Liver (tissue), 9 donors: ENCODE results near the gene FOXD1. TPM values are rescaled to one million over a fixed set of nuclear protein-coding genes. Genes with fewer than 3 reads are reported as not detected.

Source experiments
- DNase-seq: peaks from one replicate; pipeline ENCODE4 v3.0.0-alpha.2; 2017; ENCODE audit warnings: low spot score
- H3K27ac ChIP-seq, 2 donors: one replicate each; pipeline ENCODE4 v1.7.0; 2013; ENCODE audit warnings: inconsistent platforms in 2 of 2, low read length in 2 of 2, control low read depth in 1 of 2, low read depth in 1 of 2, mild to moderate bottlenecking in 1 of 2
- H3K27me3 ChIP-seq, 4 donors: one replicate each; pipeline versions ENCODE4 v1.6.1 to v1.7.0; 2013; ENCODE audit warnings: low read length in 3 of 4, inconsistent platforms in 1 of 4, mild to moderate bottlenecking in 1 of 4, moderate library complexity in 1 of 4; ENCODE audit not compliant: control insufficient read depth in 4 of 4, insufficient read depth in 4 of 4
- H3K36me3 ChIP-seq, 4 donors: one replicate each; pipeline versions ENCODE4 v1.6.1 to v1.7.0; 2013; ENCODE audit warnings: low read length in 3 of 4, mild to moderate bottlenecking in 3 of 4, low read depth in 1 of 4, moderate library complexity in 1 of 4; ENCODE audit not compliant: control insufficient read depth in 4 of 4, insufficient read depth in 3 of 4
- H3K4me1 ChIP-seq, 4 donors: one replicate each; pipeline versions ENCODE4 v1.6.1 to v1.7.0; 2013; ENCODE audit warnings: low read length in 3 of 4, mild to moderate bottlenecking in 3 of 4, moderate library complexity in 1 of 4; ENCODE audit not compliant: control insufficient read depth in 4 of 4, insufficient read depth in 4 of 4
- H3K4me3 ChIP-seq, 3 donors: one replicate each; pipeline versions ENCODE4 v1.6.1 to v1.7.0; 2013; ENCODE audit warnings: low read length in 3 of 3, control low read depth in 1 of 3, low read depth in 1 of 3, mild to moderate bottlenecking in 1 of 3
- H3K9ac ChIP-seq, 2 donors: one replicate each; pipeline ENCODE4 v1.7.0; 2013; ENCODE audit warnings: low read length in 2 of 2, mild to moderate bottlenecking in 2 of 2, moderate library complexity in 2 of 2, control low read depth in 1 of 2, low read depth in 1 of 2
- H3K9me3 ChIP-seq, 4 donors: one replicate each; pipeline versions ENCODE4 v1.6.1 to v1.7.0; 2013; ENCODE audit warnings: low read length in 3 of 4; ENCODE audit not compliant: control insufficient read depth in 4 of 4
- CTCF ChIP-seq: fragments of 150-350 bp; IDR thresholded peaks from 2 replicates; pipeline ENCODE4 v1.5.1; 2017; ENCODE audit warnings: improper control_type of control experiment, low read depth, low read length; ENCODE audit not compliant: missing input control
- EGR1 ChIP-seq, 2 donors: IDR thresholded peaks; 2 replicates each; pipeline ENCODE4 v1.6.1; 2016 to 2018; ENCODE audit warnings: antibody characterized with exemption in 2 of 2, low read depth in 2 of 2
- FOXA1 ChIP-seq: IDR thresholded peaks from 2 replicates; pipeline ENCODE4 v1.6.1; 2016; ENCODE audit warnings: antibody characterized with exemption
- FOXA2 ChIP-seq: IDR thresholded peaks from 2 replicates; pipeline ENCODE4 v1.6.1; 2016; ENCODE audit warnings: antibody characterized with exemption
- GABPA ChIP-seq, 2 donors: IDR thresholded peaks in 1 of 2; conservative IDR thresholded peaks in 1 of 2; 2 replicates each; pipeline ENCODE4 v1.6.1; 2016; ENCODE audit warnings: antibody characterized with exemption in 2 of 2, mild to moderate bottlenecking in 1 of 2, moderate library complexity in 1 of 2
- HNF4A ChIP-seq, 2 donors: conservative IDR thresholded peaks; 2 replicates each; pipeline ENCODE4 v1.6.1; 2016; ENCODE audit warnings: antibody characterized with exemption in 2 of 2, mild to moderate bottlenecking in 2 of 2
- HNF4G ChIP-seq: IDR thresholded peaks from 2 replicates; pipeline ENCODE4 v1.6.1; 2016; ENCODE audit warnings: antibody characterized with exemption
- JUND ChIP-seq, 2 donors: IDR thresholded peaks; 2 replicates each; pipeline ENCODE4 v1.6.1; 2016; ENCODE audit warnings: antibody characterized with exemption in 2 of 2
- NR2F2 ChIP-seq: IDR thresholded peaks from 2 replicates; pipeline ENCODE4 v1.6.1; 2016; ENCODE audit warnings: antibody characterized with exemption
- RAD21 ChIP-seq, 2 donors: IDR thresholded peaks; 2 replicates each; pipeline ENCODE4 v1.6.1; 2016; ENCODE audit warnings: antibody characterized with exemption in 2 of 2, mild to moderate bottlenecking in 2 of 2
- RXRA ChIP-seq, 2 donors: IDR thresholded peaks; 2 replicates each; pipeline ENCODE4 v1.6.1; 2017 to 2018; ENCODE audit warnings: antibody characterized with exemption in 2 of 2, mild to moderate bottlenecking in 1 of 2
- SP1 ChIP-seq: IDR thresholded peaks from 2 replicates; pipeline ENCODE4 v1.6.1; 2018; ENCODE audit warnings: antibody characterized with exemption, mild to moderate bottlenecking
- TAF1 ChIP-seq: conservative IDR thresholded peaks from 2 replicates; pipeline ENCODE4 v1.6.1; 2016; ENCODE audit warnings: antibody characterized with exemption, mild to moderate bottlenecking
- YY1 ChIP-seq: IDR thresholded peaks from 2 replicates; pipeline ENCODE4 v1.6.1; 2016; ENCODE audit warnings: antibody characterized with exemption, mild to moderate bottlenecking
- ZBTB33 ChIP-seq: IDR thresholded peaks from 2 replicates; pipeline ENCODE4 v1.6.1; 2016; ENCODE audit warnings: antibody characterized with exemption
- WGBS: extraction: QIAGEN DNeasy Blood & Tissue Kit; methylation state at CpG from one replicate; pipeline ENCODE4 v1.1.7; 2013; 5-methylcytosine and 5-hydroxymethylcytosine counted together
- polyA plus RNA-seq, 2 donors: library from polyadenylated mRNA; stranded (reverse) in 1 of 2; unstranded in 1 of 2; fragments of 200-250 nt in 1 of 2; fragments of >200 nt in 1 of 2; fragmentation: Nextera tagmentation in 1 of 2; extraction: Ambion mirVana in 1 of 2; gene quantifications; one replicate each; pipeline versions ENCODE4 v1.2.1 to v1.2.3, GENCODE V29; 2013 to 2015
- total RNA-seq, 2 donors: library from RNA; depleted of rRNA; stranded (reverse); fragments of >200 nt; gene quantifications; one replicate each; pipeline ENCODE4 v1.2.3, GENCODE V29; 2014
- TF ChIP-seq, protein P1 (sequence below): IDR thresholded peaks from 2 replicates; pipeline ENCODE4 v1.6.1; 2016; ENCODE audit warnings: antibody characterized with exemption, mild to moderate bottlenecking
- TF ChIP-seq, protein P2 (sequence below): IDR thresholded peaks from 2 replicates; pipeline ENCODE4 v1.6.1; 2016; ENCODE audit warnings: antibody characterized with exemption
- TF ChIP-seq, protein P3 (sequence below): IDR thresholded peaks from 2 replicates; pipeline ENCODE4 v1.6.1; 2016; ENCODE audit warnings: antibody characterized with exemption
- donor health status: healthy.
- donor health status: healthy.
- donor health status: healthy.
- donor health status: healthy.
- donor health status: healthy.

FOXD1 gene
- total and polyA plus RNA-seq, 4 donors, result not detected

DNA sequence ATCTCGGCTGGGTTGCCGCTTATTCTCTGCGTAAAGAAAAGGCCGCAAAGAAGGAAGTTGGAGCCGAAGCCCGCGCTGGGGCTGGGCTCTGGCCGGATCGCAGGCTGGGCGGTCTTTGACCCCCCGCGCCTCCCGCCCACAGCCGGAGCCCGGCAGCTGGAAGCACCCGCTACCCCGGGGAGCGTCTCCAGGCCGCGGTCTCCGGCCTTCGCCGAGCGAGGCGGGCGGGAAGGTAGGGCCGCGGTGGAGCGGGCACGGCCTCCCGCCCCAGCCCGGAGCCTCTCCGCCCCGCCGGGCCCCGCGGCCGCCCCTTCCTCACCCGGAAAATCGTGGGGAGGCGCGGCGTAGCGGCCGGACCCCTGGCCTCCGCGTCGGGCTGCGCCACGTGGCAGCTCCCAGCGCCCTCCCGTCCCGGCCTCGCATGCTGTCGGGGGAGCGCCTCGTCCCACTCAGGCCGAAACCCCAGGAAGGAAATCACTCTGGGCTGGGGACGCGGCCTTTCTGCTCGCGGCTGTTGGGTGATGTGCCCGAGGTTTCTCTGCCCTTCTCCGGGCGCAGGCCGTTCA lies 12.0 kb downstream of the FOXD1 start (continued):
- no peak for TF ChIP-seq HNF4A (conservative IDR thresholded peaks at IDR 0.05)
- no peak for TF ChIP-seq HNF4G

DNA sequence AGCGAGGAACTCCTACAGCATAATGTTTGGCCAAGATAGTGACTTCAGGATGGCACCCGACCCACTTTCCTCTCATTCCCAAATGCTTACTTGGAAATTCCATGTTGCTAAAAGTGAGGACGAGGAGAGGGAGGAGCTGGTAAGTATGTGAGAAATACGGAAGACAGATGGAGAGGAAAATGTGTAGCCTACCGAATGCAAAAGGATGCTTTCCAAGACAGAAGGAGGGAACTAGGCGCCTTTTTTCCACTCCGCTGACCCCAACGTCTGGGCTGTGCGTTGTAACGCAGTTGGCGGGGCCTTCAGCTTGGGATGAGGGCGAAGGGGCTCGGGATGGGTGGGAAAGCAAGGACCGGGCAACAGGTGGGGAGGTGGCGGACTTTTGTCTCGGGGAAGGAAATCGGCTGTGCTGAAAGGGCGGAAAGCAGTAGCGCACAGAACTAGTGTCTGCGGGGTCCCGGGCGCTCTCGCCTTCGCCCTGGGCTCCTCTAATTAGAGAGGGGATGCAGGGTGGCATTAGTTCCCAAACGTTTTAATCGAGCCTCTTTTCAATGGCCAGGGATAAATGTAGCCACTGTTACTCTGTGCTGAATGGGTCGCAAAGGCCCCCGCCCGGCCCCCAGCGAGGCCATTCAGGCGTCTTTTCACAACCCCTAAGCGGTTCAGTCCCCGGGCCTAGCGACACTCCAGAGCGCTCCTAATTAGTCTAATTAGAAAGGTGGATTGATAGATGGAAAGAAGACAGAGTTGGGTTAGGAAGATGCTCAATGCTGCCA lies 12.6 kb downstream of the FOXD1 start:
- Histone ChIP-seq H3K27me3 (peaks cover 10 to 35% (median 21%) of the 10 kb centered on the region in 4 donors), H3K4me3 (peak overlapping the region in 1 of 3 donors; percentile 28), H3K36me3 (no peaks in the 10 kb centered on the region), H3K27ac (no peak overlapping the region), H3K9me3 (no peaks in the 10 kb centered on the region), H3K4me1 (peaks cover 0 to 15% (median 12%) of the 10 kb centered on the region in 4 donors), H3K9ac (no peak overlapping the region)
- DNase-seq, result no peak
- TF ChIP-seq RAD21 (IDR thresholded peaks at IDR 0.05) (no peak), YY1 (no peak), HNF4A (conservative IDR thresholded peaks at IDR 0.05) (no peak), NR2F2 (no peak), TAF1 (no peak), HNF4G (no peak), ZBTB33 (no peak), GABPA (IDR thresholded peaks at IDR 0.05 in 1 of 2, conservative IDR thresholded peaks at IDR 0.05 in 1 of 2) (no peak), CTCF (no peak), FOXA1 (no peak), RXRA (IDR thresholded peaks at IDR 0.05) (no peak), EGR1 (IDR thresholded peaks at IDR 0.05; ENCODE audit: low read depth in 2 of 2) (no peak), FOXA2 (no peak), SP1 (no peak), JUND (IDR thresholded peaks at IDR 0.05) (no peak)
- TF ChIP-seq, protein P1, sequence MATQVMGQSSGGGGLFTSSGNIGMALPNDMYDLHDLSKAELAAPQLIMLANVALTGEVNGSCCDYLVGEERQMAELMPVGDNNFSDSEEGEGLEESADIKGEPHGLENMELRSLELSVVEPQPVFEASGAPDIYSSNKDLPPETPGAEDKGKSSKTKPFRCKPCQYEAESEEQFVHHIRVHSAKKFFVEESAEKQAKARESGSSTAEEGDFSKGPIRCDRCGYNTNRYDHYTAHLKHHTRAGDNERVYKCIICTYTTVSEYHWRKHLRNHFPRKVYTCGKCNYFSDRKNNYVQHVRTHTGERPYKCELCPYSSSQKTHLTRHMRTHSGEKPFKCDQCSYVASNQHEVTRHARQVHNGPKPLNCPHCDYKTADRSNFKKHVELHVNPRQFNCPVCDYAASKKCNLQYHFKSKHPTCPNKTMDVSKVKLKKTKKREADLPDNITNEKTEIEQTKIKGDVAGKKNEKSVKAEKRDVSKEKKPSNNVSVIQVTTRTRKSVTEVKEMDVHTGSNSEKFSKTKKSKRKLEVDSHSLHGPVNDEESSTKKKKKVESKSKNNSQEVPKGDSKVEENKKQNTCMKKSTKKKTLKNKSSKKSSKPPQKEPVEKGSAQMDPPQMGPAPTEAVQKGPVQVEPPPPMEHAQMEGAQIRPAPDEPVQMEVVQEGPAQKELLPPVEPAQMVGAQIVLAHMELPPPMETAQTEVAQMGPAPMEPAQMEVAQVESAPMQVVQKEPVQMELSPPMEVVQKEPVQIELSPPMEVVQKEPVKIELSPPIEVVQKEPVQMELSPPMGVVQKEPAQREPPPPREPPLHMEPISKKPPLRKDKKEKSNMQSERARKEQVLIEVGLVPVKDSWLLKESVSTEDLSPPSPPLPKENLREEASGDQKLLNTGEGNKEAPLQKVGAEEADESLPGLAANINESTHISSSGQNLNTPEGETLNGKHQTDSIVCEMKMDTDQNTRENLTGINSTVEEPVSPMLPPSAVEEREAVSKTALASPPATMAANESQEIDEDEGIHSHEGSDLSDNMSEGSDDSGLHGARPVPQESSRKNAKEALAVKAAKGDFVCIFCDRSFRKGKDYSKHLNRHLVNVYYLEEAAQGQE, result no peak
- TF ChIP-seq, protein P2, sequence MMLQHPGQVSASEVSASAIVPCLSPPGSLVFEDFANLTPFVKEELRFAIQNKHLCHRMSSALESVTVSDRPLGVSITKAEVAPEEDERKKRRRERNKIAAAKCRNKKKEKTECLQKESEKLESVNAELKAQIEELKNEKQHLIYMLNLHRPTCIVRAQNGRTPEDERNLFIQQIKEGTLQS, result no peak
- TF ChIP-seq, protein P3, sequence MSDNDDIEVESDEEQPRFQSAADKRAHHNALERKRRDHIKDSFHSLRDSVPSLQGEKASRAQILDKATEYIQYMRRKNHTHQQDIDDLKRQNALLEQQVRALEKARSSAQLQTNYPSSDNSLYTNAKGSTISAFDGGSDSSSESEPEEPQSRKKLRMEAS, result no peak
- WGBS, result 10% methylated on average over 35 of the region's 35 CpGs
